Transverse colon (tissue), 4 donors: ENCODE measurements around the gene F13A1. TPM values are rescaled to one million over a fixed set of nuclear protein-coding genes. Genes with fewer than 3 reads are reported as not detected.

Experiments
- DNase-seq: peaks from one replicate; pipeline ENCODE4 v3.0.0-alpha.2; 2019
- H3K27ac ChIP-seq, 4 donors: fragments of 200-600 bp; sonication (generic); 2 replicates each; pipeline ENCODE4 v1.5.1; 2016 to 2018; ENCODE audit warnings: inconsistent platforms in 4 of 4
- H3K27me3 ChIP-seq: fragments of 200-600 bp; sonication (generic); 2 replicates; pipeline ENCODE4 v1.5.1; 2017; ENCODE audit warnings: inconsistent platforms
- H3K36me3 ChIP-seq, 4 donors: fragments of 200-600 bp; sonication (generic); 2 replicates each; pipeline ENCODE4 v1.5.1; 2017 to 2019; ENCODE audit warnings: inconsistent platforms in 4 of 4
- H3K4me1 ChIP-seq, 4 donors: fragments of 200-600 bp; sonication (generic); 2 replicates each; pipeline ENCODE4 v1.5.1; 2017 to 2020; ENCODE audit warnings: inconsistent platforms in 4 of 4
- H3K4me3 ChIP-seq, 4 donors: fragments of 200-600 bp; sonication (generic); 1 replicate in 1 of 4; 2 replicates in 3 of 4; pipeline versions ENCODE4 v1.5.1 to v1.6.1; 2017 to 2019; ENCODE audit warnings: inconsistent platforms in 4 of 4
- H3K9me3 ChIP-seq, 2 donors: fragments of 200-600 bp; sonication (generic); 2 replicates each; pipeline ENCODE4 v1.5.1; 2017 to 2019; ENCODE audit warnings: inconsistent platforms in 2 of 2
- CTCF ChIP-seq, 5 experiments: fragments of 200-600 bp in 3 of 5; fragments of 450-650 bp in 2 of 5; sonication (generic) in 3 of 5; IDR thresholded peaks; 1 replicate in 2 of 5; 2 replicates in 3 of 5; pipeline ENCODE4 v1.5.1; 2016 to 2017; ENCODE audit warnings: antibody characterized with exemption in 5 of 5, inconsistent platforms in 3 of 5, mild to moderate bottlenecking in 2 of 5, moderate library complexity in 1 of 5
- EP300 ChIP-seq: sonication (generic); formaldehyde crosslinking; IDR thresholded peaks from one replicate; pipeline ENCODE4 v1.6.1; 2017; ENCODE audit warnings: antibody characterized with exemption, low read depth
- POLR2A ChIP-seq: fragments of 450-650 bp; IDR thresholded peaks from one replicate; pipeline ENCODE4 v1.6.1; 2016; ENCODE audit warnings: antibody characterized with exemption, mild to moderate bottlenecking, moderate library complexity
- POLR2AphosphoS5 ChIP-seq, 3 donors: sonication (generic); formaldehyde crosslinking; IDR thresholded peaks; one replicate each; pipeline ENCODE4 v1.6.1; 2016; ENCODE audit warnings: antibody characterized with exemption in 3 of 3
- WGBS, 2 donors: methylation state at CpG; one replicate each; pipeline ENCODE4 v1.1.5; 2018; ENCODE audit warnings: low coverage in 1 of 2; 5-methylcytosine and 5-hydroxymethylcytosine counted together
- in situ Hi-C, 4 donors: fragments of 200-750 bp; cut with MboI; loops; one replicate each; pipeline versions ENCODE4 v1.15.0 to v1.15.1; 2017; ENCODE audit warnings: low sequenced_read_pairs in 3 of 4, low pct_ligation_motif_present in 1 of 4, low pct_unique_long_range_greater_than_20kb in 1 of 4
- intact Hi-C: fragments of 100-400 bp; cut with DNase I; formaldehyde crosslinking; loops from one replicate; pipeline ENCODE4 v1.15.1; 2023; ENCODE audit warnings: low total_unique reads
- total RNA-seq, 4 donors: library from RNA; depleted of rRNA; stranded (reverse); fragments of >200 nt; gene quantifications; one replicate each; pipeline ENCODE4 v1.1.0, GENCODE V29; 2016

F13A1 gene
- total RNA-seq, 4 donors from 2014 or later = 5.4 to 58.4 (median 27.0) TPM

DNA sequence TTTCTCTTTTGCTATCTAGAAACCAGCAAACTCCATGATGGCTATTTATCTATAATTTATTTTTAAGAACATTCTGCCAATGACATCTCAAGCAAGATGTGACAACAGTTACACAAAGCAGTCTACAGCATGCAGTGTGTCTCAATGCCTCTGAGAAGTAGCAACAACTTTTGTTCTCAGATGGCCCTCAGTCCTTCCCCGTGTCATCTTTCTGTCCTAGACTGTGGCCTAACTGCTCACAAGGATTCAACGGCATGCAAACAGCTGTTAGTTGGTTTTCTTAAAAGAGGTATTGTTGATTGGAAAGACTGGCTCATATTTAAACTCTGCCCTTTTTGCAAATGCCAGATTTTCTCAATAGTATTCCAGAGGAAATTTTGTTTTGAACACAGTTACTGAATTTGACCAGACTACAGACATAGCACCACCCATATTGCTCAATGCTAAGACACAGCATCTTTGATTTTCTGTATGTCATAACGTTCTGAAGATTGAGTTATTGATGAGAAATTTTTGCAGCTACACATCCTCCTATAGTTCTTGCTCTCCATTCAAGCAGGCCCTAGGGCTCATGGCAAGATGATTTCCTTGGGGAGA, 26.1 kb upstream of the F13A1 start:
- Histone ChIP-seq H3K4me1 (no peaks in the 10 kb centered on the region), H3K27ac (no peak overlapping the region), H3K4me3 (no peak overlapping the region), H3K36me3 (no peaks in the 10 kb centered on the region), H3K9me3 (no peaks in the 10 kb centered on the region), H3K27me3 (peaks cover 10% of the 10 kb centered on the region)
- intact Hi-C loops (no loop called here), in situ Hi-C loops (no loop called here)
- TF ChIP-seq CTCF (IDR thresholded peaks at IDR 0.05) (no peak), POLR2AphosphoS5 (IDR thresholded peaks at IDR 0.05) (no peak), EP300 (no peak)
- no peak for DNase-seq
- 60 to 73% methylated on average over 3 of the region's 3 CpGs for WGBS, 2 donors

DNA sequence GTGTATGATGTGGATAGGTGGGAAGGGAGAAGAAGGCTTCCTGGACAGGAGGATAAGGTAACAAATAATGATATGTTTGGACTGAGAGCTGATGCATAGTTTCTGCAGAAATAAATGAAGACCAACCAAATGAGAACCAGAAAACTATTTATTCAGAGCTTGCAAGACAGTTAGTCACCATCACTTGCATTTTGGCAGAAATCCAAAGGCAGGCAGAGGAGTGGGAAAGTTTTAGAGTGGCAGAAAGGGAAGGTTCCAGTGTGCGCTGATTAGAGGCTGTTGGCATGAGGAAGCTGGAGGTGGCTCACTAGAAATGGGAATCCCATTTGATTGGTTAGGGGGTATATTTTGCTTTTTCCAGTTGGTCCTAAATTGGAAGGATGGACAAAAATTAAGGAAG, 13.0 kb upstream of the F13A1 start:
- in situ Hi-C loops = no loop called here
- Histone ChIP-seq H3K4me3 (no peak overlapping the region), H3K27me3 (no peaks in the 10 kb centered on the region), H3K27ac (no peak overlapping the region), H3K4me1 (no peaks in the 10 kb centered on the region), H3K36me3 (no peaks in the 10 kb centered on the region), H3K9me3 (no peaks in the 10 kb centered on the region)
- 67 to 100% methylated on average over 1 of the region's 1 CpG for WGBS, 2 donors
- intact Hi-C loops = no loop called here
- no peak for TF ChIP-seq EP300
- no peak for DNase-seq

DNA sequence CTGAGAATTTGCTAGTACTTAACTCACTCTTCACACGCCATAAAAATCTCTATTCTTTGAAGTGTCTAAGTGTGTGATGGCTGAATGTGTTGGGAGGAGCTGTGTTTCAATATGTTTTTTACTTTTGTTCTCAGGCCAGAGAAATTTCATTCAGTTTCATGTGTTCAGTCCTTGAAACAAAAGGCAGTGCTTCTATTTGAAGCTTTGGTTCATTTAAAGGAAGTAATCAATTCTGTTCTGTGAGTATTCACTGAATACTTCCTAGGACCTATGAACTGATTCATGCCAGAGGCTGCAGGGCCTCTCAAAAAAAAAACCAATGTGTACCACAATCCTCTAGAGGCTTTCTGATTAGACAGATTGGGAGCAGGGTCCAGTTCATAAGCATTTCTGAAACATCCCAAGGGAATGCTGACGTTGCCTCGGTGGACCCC, 12.4 kb upstream of the F13A1 start:
- Histone ChIP-seq H3K4me1 (no peaks in the 10 kb centered on the region), H3K27ac (no peak overlapping the region), H3K36me3 (no peaks in the 10 kb centered on the region), H3K27me3 (no peaks in the 10 kb centered on the region), H3K9me3 (no peaks in the 10 kb centered on the region), H3K4me3 (no peak overlapping the region)
- DNase-seq = no peak
- TF ChIP-seq CTCF (IDR thresholded peaks at IDR 0.05) (no peak), POLR2A (no peak), POLR2AphosphoS5 (IDR thresholded peaks at IDR 0.05) (no peak), EP300 (no peak)
- 67 to 89% methylated on average over 3 of the region's 3 CpGs for WGBS, 2 donors
- intact Hi-C loops (no loop called here), in situ Hi-C loops (no loop called here)

DNA sequence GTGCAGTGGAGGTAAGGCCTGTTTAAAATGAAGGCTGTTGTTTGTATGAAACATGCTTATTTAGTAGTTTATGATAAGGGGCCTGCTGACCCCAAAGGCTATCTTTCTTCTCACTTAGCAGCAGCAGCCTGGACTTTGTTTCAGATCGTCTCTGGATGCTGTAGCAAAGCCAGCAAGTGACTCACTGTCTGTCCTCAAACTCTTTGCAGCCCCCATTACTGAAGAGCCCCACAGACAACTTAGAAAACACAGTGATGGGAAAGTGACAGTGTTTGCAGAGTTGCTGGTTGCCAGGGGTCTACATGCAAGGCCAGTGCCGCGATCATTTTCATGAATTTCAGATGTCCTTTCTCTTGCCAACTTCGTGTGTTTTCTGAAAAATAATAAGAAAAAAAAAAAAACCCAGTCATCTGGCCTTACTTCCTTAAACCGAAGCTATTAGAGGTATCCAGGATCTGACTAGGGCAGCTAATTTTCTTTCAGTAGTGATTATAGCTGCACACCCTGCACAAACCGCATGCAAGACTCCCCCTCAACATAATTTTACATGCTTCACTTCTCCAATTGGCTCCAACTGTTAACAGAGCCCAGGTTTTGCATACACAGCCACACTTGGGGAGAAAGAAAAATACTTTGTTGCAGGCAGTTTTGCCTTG, 11.6 kb upstream of the F13A1 start:
- no peak for DNase-seq
- H3K9me3 ChIP-seq = no peaks in the 10 kb centered on the region
- no peaks in the 10 kb centered on the region for H3K27me3 ChIP-seq
- no peaks in the 10 kb centered on the region for H3K4me1 ChIP-seq
- H3K4me3 ChIP-seq = no peak overlapping the region
- 31 to 41% methylated on average over 6 of the region's 6 CpGs for WGBS, 2 donors
- in situ Hi-C loops (no loop called here), intact Hi-C loops (no loop called here)
- no peaks in the 10 kb centered on the region for H3K36me3 ChIP-seq
- peak overlapping the region in 3 of 4 donors; percentile 8 to 55 (median 27) for H3K27ac ChIP-seq
- TF ChIP-seq EP300 (no peak), POLR2AphosphoS5 (IDR thresholded peaks at IDR 0.05) (no peak), POLR2A (no peak), CTCF (IDR thresholded peaks at IDR 0.05) (no peak)
